Tibial nerve (tissue), 4 donors: ENCODE measurements around the gene MGAT1. TPM values are rescaled to one million over a fixed set of nuclear protein-coding genes. Genes with fewer than 3 reads are reported as not detected.

Source experiments
- DNase-seq, 2 donors: peaks; one replicate each; pipeline ENCODE4 v3.0.0-alpha.2; 2019; ENCODE audit warnings: low spot score in 2 of 2
- H3K27ac ChIP-seq, 4 donors: fragments of 200-600 bp; sonication (generic) in 3 of 4; one replicate each; pipeline ENCODE4 v1.5.1; 2017 to 2019; ENCODE audit warnings: mild to moderate bottlenecking in 1 of 4
- H3K27me3 ChIP-seq, 2 donors: fragments of 200-600 bp; sonication (generic) in 1 of 2; one replicate each; pipeline versions ENCODE4 v1.5.1 to v1.6.0; 2017 to 2019
- H3K36me3 ChIP-seq, 3 donors: fragments of 200-600 bp; sonication (generic); one replicate each; pipeline ENCODE4 v1.5.1; 2018 to 2019
- H3K4me1 ChIP-seq, 4 donors: fragments of 200-600 bp; sonication (generic) in 3 of 4; one replicate each; pipeline ENCODE4 v1.5.1; 2017 to 2019
- H3K4me3 ChIP-seq, 4 donors: fragments of 200-600 bp; sonication (generic) in 3 of 4; one replicate each; pipeline ENCODE4 v1.5.1; 2017 to 2019; ENCODE audit warnings: mild to moderate bottlenecking in 1 of 4, moderate library complexity in 1 of 4
- H3K9me3 ChIP-seq, 4 donors: fragments of 200-600 bp; sonication (generic) in 3 of 4; one replicate each; pipeline ENCODE4 v1.5.1; 2017 to 2019
- CTCF ChIP-seq, 5 experiments: fragments of 200-600 bp in 3 of 5; fragments of 450-650 bp in 2 of 5; sonication (generic) in 3 of 5; IDR thresholded peaks; one replicate each; pipeline ENCODE4 v1.5.1; 2016 to 2019; ENCODE audit warnings: antibody characterized with exemption in 5 of 5, mild to moderate bottlenecking in 3 of 5, moderate library complexity in 2 of 5
- EP300 ChIP-seq, 2 donors: sonication (generic); formaldehyde crosslinking; IDR thresholded peaks; one replicate each; pipeline ENCODE4 v1.6.1; 2017; ENCODE audit warnings: antibody characterized with exemption in 2 of 2, mild to moderate bottlenecking in 1 of 2
- POLR2A ChIP-seq, 2 donors: fragments of 450-650 bp; IDR thresholded peaks; one replicate each; pipeline ENCODE4 v1.6.1; 2017; ENCODE audit warnings: antibody characterized with exemption in 2 of 2, mild to moderate bottlenecking in 2 of 2, moderate library complexity in 2 of 2
- WGBS, 2 donors: methylation state at CpG; one replicate each; pipeline ENCODE4 v1.1.5; 2018; 5-methylcytosine and 5-hydroxymethylcytosine counted together
- total RNA-seq, 4 donors: library from RNA; depleted of rRNA; stranded (reverse); fragments of >200 nt; gene quantifications; one replicate each; pipeline ENCODE4 v1.1.0, GENCODE V29; 2016

MGAT1 gene
- total RNA-seq, 4 donors from 2014 or later = 161 to 216 (median 195) TPM

DNA sequence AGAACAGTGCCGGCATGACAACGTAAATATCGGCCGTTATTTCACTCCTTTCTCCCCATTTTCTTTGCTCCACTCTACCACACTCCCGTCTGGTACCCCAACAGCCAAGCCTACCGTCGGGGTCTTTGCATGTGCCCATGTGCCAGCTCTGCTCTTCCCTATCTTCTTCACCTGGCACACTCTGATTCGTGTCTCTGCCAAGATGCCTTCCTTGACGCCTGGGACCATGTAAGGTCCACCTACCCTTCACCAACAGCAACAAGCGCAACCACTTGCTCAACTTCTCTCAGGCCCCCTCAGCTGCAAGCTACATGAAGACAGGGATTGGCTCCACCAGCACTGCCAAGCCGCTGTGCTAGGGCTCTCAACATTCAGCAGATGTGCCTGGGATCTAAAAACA lies 4.4 kb downstream of the MGAT1 start:
- TF ChIP-seq POLR2A (IDR thresholded peaks at IDR 0.05) = no peak
- no peak for TF ChIP-seq EP300 (IDR thresholded peaks at IDR 0.05)
- no peak for TF ChIP-seq CTCF (IDR thresholded peaks at IDR 0.05)
- WGBS, 2 donors = 68 to 76% methylated on average over 11 of the region's 11 CpGs
- peaks cover 0 to 79% (median 61%) of the 10 kb centered on the region in 4 donors for H3K4me1 ChIP-seq
- no peak overlapping the region for H3K27ac ChIP-seq
- peaks cover 0 to 32% (median 0%) of the 10 kb centered on the region in 3 donors for H3K36me3 ChIP-seq
- no peak overlapping the region for H3K4me3 ChIP-seq
- no peak for DNase-seq
- H3K27me3 ChIP-seq = no peaks in the 10 kb centered on the region
- no peaks in the 10 kb centered on the region for H3K9me3 ChIP-seq

DNA sequence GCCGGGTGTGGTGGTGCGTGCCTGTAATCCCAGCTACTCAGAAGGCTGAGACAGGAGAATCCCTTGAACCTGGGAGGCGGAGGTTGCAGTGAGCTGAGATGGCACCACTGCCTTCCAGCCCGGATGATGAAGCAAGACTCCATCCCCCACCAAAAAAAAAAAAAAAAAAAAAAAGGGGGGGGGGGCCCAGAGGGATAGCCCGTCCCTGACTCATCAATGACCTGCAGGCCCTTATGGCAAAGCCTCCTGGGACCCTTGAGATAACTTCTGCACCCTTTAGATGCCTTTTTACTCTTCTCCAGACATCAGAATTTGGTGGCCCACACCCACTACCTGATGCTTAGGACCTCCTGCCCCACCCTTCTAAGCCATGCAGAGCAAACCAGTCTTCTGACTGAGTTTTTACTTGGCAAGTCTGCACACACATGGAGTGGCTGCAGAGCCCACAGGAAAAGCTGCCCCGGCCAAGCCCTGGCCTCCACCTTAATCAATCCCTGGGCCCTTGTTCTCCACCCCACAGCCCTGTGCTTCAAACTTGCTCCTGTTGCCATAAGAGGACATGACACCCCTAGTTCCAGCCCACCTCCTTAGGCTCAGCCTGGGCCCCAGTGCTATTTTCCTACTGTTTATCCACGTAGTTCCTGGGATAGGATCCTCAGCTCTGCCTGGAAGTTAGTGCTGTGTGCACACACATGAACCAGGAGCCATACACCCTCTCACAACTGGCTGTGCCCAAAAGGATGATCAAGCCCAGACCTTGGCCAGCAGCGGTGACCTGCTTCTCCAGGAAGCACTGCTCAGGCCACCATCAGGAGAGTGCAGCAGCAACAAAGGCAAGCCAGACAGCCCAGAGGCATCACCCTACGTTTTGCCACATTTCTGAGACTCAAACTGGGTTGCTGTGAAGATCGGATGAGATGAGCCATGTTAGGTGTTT lies 5.1 kb downstream of the MGAT1 start:
- peak overlapping the region in 1 of 4 donors; percentile 7 for H3K27ac ChIP-seq
- no peak overlapping the region for H3K4me3 ChIP-seq
- TF ChIP-seq POLR2A (IDR thresholded peaks at IDR 0.05) (no peak), EP300 (IDR thresholded peaks at IDR 0.05) (no peak), CTCF (IDR thresholded peaks at IDR 0.05) (no peak)
- WGBS, 2 donors = 65 to 71% methylated on average over 10 of the region's 10 CpGs
- H3K36me3 ChIP-seq = peaks cover under 1 to 39% (median 3%) of the 10 kb centered on the region in 3 donors
- DNase-seq = no peak
- H3K9me3 ChIP-seq = no peaks in the 10 kb centered on the region
- no peaks in the 10 kb centered on the region for H3K27me3 ChIP-seq
- peaks cover 0 to 82% (median 59%) of the 10 kb centered on the region in 4 donors for H3K4me1 ChIP-seq

DNA sequence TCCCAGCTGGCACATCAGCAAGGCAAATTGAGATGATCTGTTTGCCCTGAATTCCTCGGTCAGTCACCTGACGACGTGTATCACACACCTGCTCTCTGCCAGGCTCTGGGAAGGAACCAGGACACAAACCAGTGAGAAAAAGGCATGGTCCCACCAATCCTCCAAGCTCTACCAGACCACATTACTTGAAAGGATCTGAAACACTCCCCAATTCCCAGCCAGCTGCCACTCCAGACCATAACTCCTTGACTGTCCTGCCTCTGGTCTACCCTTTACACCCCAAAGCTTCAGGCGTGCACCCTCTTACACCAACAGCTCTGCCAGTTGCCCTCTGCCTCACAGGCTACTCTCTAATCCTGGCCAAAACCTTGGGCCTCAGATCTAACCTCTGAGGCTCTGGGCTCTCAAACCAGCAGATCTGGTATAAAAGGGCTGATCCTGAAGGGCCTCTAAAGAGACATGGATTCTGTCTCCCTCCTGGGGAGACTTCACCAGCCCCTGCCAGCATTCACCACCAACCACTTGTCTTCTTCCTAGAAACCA lies 6.8 kb downstream of the MGAT1 start:
- Histone ChIP-seq H3K4me1 (peaks cover 0 to 79% (median 49%) of the 10 kb centered on the region in 4 donors), H3K4me3 (no peak overlapping the region), H3K27me3 (no peaks in the 10 kb centered on the region), H3K9me3 (no peaks in the 10 kb centered on the region), H3K36me3 (peaks cover 8 to 56% (median 18%) of the 10 kb centered on the region in 3 donors), H3K27ac (no peak overlapping the region)
- TF ChIP-seq EP300 (IDR thresholded peaks at IDR 0.05) = no peak
- TF ChIP-seq POLR2A (IDR thresholded peaks at IDR 0.05) = no peak
- no peak for TF ChIP-seq CTCF (IDR thresholded peaks at IDR 0.05)
- no peak for DNase-seq
- WGBS, 2 donors = 55 to 68% methylated on average over 4 of the region's 4 CpGs

DNA sequence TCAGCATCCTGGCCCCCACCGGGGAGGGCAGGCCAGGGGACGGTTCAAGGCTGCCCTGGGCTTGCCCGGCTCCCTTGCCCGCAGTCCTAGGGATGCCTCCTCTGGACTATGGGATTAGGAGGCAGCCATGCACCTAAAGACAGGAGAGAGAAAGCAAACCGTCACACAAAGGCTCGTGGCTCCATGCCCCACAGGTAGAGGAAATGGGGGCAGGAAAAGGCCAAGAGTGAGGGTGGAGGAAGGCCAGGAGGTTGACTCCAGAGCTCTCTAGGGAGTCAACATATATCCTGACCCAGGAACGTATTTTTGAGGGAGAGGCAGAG lies 9.7 kb downstream of the MGAT1 start:
- Histone ChIP-seq H3K9me3 (no peaks in the 10 kb centered on the region), H3K27me3 (no peaks in the 10 kb centered on the region), H3K4me1 (peaks cover 0 to 63% (median 24%) of the 10 kb centered on the region in 4 donors), H3K36me3 (peaks cover 8 to 76% (median 26%) of the 10 kb centered on the region in 3 donors), H3K27ac (no peak overlapping the region), H3K4me3 (no peak overlapping the region)
- WGBS, 2 donors = 76 to 78% methylated on average over 7 of the region's 7 CpGs
- DNase-seq = no peak
- TF ChIP-seq CTCF (IDR thresholded peaks at IDR 0.05) (no peak), EP300 (IDR thresholded peaks at IDR 0.05) (no peak)
